ENCODE data around the gene RYR1.

The RYR1 gene

DNA sequence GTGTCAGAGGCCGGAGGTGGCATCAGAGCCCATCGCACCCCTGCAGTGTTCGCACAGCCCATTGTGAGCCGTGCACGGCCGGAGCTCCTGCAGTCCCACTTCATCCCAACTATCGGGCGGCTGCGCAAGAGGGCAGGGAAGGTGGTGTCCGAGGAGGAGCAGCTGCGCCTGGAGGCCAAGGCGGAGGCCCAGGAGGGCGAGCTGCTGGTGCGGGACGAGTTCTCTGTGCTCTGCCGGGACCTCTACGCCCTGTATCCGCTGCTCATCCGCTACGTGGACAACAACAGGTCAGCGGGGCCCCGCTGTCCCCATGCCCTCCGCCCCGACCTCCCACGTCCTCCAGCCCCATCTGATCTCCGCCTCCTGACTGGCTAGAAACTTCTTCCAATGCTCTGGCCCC is 85.7 kb downstream of the RYR1 start:
- intact Hi-C loops (cut with micrococcal nuclease): no loop called here
- no peak overlapping the region for H3K4me3 Mint-ChIP-seq
- no peaks in the 10 kb centered on the region for H3K36me3 Mint-ChIP-seq (ENCODE audit: low read depth)
- H3K4me1 Mint-ChIP-seq (ENCODE audit: low read depth): peaks cover 5% of the 10 kb centered on the region
- H3K9me3 Mint-ChIP-seq: no peaks in the 10 kb centered on the region
- H3K27me3 Mint-ChIP-seq: peaks cover 10% of the 10 kb centered on the region
- no peak overlapping the region for H3K27ac Mint-ChIP-seq

DNA sequence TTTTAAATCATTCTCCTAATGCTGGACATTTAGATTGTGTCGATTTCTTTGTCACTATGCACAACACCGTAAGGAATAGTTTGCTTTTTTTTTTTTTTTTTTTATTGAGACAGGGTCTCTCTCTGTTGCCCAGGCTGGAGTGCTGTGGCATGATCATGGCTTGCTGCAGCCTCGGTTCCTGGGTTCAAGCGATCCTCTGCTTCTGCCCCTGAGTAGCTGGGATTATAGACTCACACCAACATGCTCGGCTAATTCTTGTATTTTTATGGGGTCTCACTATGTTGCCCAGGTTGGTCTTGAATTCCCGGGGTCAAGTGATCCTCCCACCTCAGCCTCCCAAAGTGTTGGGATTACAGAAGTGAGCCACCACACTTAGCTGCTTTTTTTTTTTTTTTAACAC is 86.5 kb downstream of the RYR1 start:
- no peaks in the 10 kb centered on the region for H3K9me3 Mint-ChIP-seq
- no peak overlapping the region for H3K4me3 Mint-ChIP-seq
- peaks cover 4% of the 10 kb centered on the region for H3K4me1 Mint-ChIP-seq (ENCODE audit: low read depth)
- H3K27me3 Mint-ChIP-seq: peaks cover 12% of the 10 kb centered on the region
- H3K36me3 Mint-ChIP-seq (ENCODE audit: low read depth): no peaks in the 10 kb centered on the region
- intact Hi-C loops (cut with micrococcal nuclease): no loop called here
- no peak overlapping the region for H3K27ac Mint-ChIP-seq

- no peaks in the 10 kb centered on the region for H3K4me1 Mint-ChIP-seq (ENCODE audit: low read depth)
- H3K4me3 Mint-ChIP-seq: no peak overlapping the region
- intact Hi-C loops (cut with micrococcal nuclease): no loop called here
- H3K9me3 Mint-ChIP-seq: no peaks in the 10 kb centered on the region
- H3K27me3 Mint-ChIP-seq: peaks cover 18% of the 10 kb centered on the region
- H3K36me3 Mint-ChIP-seq (ENCODE audit: low read depth): no peaks in the 10 kb centered on the region
- H3K27ac Mint-ChIP-seq: no peak overlapping the region
Observed at GRCh38 chr19:38522915-38523314, 89.4 kb downstream of the RYR1 start.

DNA sequence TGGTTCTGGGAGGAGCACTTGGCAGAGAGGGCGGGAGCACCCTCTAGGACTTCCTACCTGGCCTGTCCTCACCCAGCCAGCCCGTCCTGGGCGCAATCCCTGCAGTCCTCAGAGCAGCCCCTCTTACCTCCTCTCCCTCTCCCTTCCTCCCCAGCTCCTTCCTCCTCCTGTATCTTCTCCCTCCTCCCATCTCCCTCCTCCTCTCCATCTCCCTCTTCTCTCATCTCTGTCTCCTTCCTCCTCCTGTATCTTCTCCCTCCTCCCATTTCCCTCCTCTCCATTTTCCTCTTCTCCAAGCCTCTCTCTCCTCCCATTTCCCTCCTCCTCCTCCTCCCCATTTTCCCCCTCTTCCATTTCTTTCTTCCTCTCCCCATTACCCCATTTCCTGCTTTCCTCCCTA is 89.8 kb downstream of the RYR1 start:
- H3K9me3 Mint-ChIP-seq: no peaks in the 10 kb centered on the region
- no peaks in the 10 kb centered on the region for H3K36me3 Mint-ChIP-seq (ENCODE audit: low read depth)
- intact Hi-C loops (cut with micrococcal nuclease): no loop called here
- H3K4me1 Mint-ChIP-seq (ENCODE audit: low read depth): no peaks in the 10 kb centered on the region
- H3K27me3 Mint-ChIP-seq: peaks cover 22% of the 10 kb centered on the region
- H3K27ac Mint-ChIP-seq: no peak overlapping the region
- no peak overlapping the region for H3K4me3 Mint-ChIP-seq

DNA sequence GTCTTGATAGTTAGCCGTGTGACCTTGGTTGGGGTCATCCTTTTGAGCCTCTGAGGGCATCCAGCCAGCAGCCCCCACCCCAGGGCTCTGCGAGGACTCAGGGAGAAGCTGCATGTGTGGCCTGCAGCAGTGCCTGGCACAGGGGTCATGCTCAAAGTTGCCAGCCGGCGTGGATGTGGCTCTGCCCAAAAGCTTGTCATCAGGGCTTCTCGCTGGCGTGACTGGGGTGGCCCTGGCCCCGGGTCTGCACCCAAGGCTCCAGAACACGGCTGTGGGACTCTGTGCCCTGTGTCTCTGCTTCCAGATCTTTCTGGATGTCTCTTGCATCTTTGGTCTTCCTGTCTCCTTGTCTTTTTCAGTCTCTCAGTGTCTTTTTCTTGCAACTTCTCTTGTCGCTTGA is 90.9 kb downstream of the RYR1 start:
- H3K4me3 Mint-ChIP-seq: no peak overlapping the region
- intact Hi-C loops (cut with micrococcal nuclease): no loop called here

GRCh38 chr19:38524994-38525634 is 91.6 kb downstream of the RYR1 start:
- Mint-ChIP-seq H3K36me3 (ENCODE audit: low read depth) (no peaks in the 10 kb centered on the region), H3K27me3 (peaks cover 29% of the 10 kb centered on the region), H3K4me3 (no peak overlapping the region), H3K9me3 (no peaks in the 10 kb centered on the region), H3K27ac (no peak overlapping the region), H3K4me1 (ENCODE audit: low read depth) (no peaks in the 10 kb centered on the region)
- intact Hi-C loops (cut with micrococcal nuclease): no loop called here

More for the DNA sequence above, 90.9 kb downstream of the RYR1 start:
- Mint-ChIP-seq H3K4me1 (ENCODE audit: low read depth) (no peaks in the 10 kb centered on the region), H3K9me3 (no peaks in the 10 kb centered on the region), H3K27ac (no peak overlapping the region), H3K36me3 (ENCODE audit: low read depth) (no peaks in the 10 kb centered on the region), H3K27me3 (peaks cover 29% of the 10 kb centered on the region)

GRCh38 chr19:38526430-38526829 is 92.9 kb downstream of the RYR1 start:
- H3K4me3 Mint-ChIP-seq: no peak overlapping the region
- peaks cover 30% of the 10 kb centered on the region for H3K27me3 Mint-ChIP-seq
- H3K27ac Mint-ChIP-seq: no peak overlapping the region
- no peaks in the 10 kb centered on the region for H3K4me1 Mint-ChIP-seq (ENCODE audit: low read depth)
- intact Hi-C loops (cut with micrococcal nuclease): no loop called here
- H3K36me3 Mint-ChIP-seq (ENCODE audit: low read depth): no peaks in the 10 kb centered on the region
- no peaks in the 10 kb centered on the region for H3K9me3 Mint-ChIP-seq

GRCh38 chr19:38527466-38528136 is 94.1 kb downstream of the RYR1 start:
- Mint-ChIP-seq H3K27ac (peak overlapping the region; percentile 14), H3K27me3 (peaks cover 38% of the 10 kb centered on the region), H3K36me3 (ENCODE audit: low read depth) (no peaks in the 10 kb centered on the region), H3K9me3 (no peaks in the 10 kb centered on the region), H3K4me3 (no peak overlapping the region), H3K4me1 (ENCODE audit: low read depth) (no peaks in the 10 kb centered on the region)
- intact Hi-C loops (cut with micrococcal nuclease): no loop called here

- Mint-ChIP-seq H3K27ac (peak overlapping the region; percentile 14), H3K4me3 (no peak overlapping the region), H3K27me3 (peaks cover 43% of the 10 kb centered on the region), H3K4me1 (ENCODE audit: low read depth) (no peaks in the 10 kb centered on the region), H3K9me3 (no peaks in the 10 kb centered on the region), H3K36me3 (ENCODE audit: low read depth) (no peaks in the 10 kb centered on the region)
- intact Hi-C loops (cut with micrococcal nuclease): no loop called here
Observed at GRCh38 chr19:38528213-38528755, 94.8 kb downstream of the RYR1 start.

DNA sequence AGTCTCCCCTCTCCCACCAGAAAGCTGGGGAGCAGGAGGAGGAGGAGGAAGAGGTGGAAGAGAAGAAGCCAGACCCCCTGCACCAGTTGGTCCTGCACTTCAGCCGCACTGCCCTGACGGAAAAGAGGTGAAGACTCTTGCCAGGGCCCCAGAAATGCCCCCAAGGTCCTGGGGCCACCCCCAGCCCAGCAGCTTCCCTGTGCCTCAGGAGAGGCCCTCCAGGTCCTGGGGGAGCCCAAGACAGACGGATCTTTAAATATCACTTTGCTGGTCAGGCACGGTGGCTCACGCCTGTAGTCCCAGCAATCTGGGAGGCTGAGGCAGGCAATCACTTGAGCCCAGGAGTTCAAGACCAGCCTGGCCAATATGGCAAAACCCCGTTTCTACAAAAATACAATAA is 95.4 kb downstream of the RYR1 start:
- peaks cover 40% of the 10 kb centered on the region for H3K27me3 Mint-ChIP-seq
- no peaks in the 10 kb centered on the region for H3K9me3 Mint-ChIP-seq
- no peak overlapping the region for H3K27ac Mint-ChIP-seq
- intact Hi-C loops (cut with micrococcal nuclease): no loop called here
- H3K36me3 Mint-ChIP-seq (ENCODE audit: low read depth): no peaks in the 10 kb centered on the region
- no peak overlapping the region for H3K4me3 Mint-ChIP-seq
- no peaks in the 10 kb centered on the region for H3K4me1 Mint-ChIP-seq (ENCODE audit: low read depth)

DNA sequence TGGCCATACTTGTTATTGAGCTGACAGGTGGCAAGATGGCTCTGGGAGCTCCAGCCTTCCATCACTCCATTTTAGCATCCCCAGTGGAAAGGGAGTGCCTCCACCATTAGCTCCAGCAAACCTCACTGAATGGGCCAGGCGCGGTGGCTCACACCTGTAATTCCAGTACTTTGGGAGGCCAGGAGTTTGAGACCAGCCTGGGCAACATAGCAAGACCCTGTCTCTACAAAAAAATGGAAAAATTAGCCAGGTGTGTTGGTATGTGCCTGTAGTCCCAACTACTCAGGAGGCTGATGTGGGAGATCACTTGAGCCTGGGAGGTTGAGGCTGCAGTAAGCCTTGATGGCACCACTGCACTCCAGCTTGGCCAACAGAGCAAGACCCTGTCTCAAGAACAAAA is 98.0 kb downstream of the RYR1 start:
- H3K36me3 Mint-ChIP-seq (ENCODE audit: low read depth): no peaks in the 10 kb centered on the region
- peaks cover 48% of the 10 kb centered on the region for H3K27me3 Mint-ChIP-seq

DNA sequence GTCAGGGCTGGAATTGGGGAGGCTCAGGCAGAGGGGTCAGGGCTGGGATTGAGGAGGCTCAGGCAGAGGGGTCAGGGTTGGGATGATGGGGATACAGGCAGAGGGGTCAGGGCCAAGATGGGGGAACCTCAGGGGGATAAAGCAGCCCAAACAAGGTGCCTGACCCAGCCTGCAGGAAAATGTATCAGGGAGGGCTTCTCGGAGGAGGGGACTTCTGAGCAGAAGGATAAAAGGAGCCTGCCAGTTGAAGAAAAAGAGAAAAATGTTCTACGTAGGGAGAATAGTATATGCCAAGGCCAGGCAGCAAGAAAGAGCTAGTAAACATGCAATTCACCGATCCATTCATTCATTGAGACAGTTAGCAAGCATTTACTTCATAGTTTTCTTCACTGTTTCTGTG is 99.4 kb downstream of the RYR1 start:
- H3K4me3 Mint-ChIP-seq: no peak overlapping the region
- peaks cover 19% of the 10 kb centered on the region for H3K4me1 Mint-ChIP-seq (ENCODE audit: low read depth)
- intact Hi-C loops (cut with micrococcal nuclease): no loop called here
- peak overlapping the region; percentile 6 for H3K27ac Mint-ChIP-seq
- peaks cover 25% of the 10 kb centered on the region for H3K9me3 Mint-ChIP-seq
- H3K36me3 Mint-ChIP-seq (ENCODE audit: low read depth): no peaks in the 10 kb centered on the region
- peaks cover 42% of the 10 kb centered on the region for H3K27me3 Mint-ChIP-seq

More for the DNA sequence above, 98.0 kb downstream of the RYR1 start:
- Mint-ChIP-seq H3K27ac (no peak overlapping the region), H3K4me1 (ENCODE audit: low read depth) (peaks cover 17% of the 10 kb centered on the region), H3K4me3 (no peak overlapping the region), H3K9me3 (peaks cover 22% of the 10 kb centered on the region)
- intact Hi-C loops (cut with micrococcal nuclease): no loop called here

DNA sequence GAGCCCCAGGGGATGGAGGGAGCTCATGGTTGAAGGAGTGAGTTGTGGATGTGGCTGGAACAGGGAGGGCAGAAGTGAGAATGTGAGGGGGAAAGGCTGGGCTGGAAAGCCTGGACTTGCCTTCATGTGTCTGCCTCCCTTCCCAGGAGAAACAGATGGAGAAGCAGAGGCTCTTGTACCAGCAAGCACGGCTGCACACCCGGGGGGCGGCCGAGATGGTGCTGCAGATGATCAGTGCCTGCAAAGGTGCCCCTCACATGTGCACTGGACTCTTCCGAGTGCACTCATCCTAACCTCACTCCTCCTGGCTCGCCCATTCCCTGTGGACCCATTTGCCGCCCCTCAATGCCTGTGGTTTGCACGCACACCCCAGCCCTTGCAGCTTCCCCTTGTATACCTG is 101.1 kb downstream of the RYR1 start:
- H3K27me3 Mint-ChIP-seq: peaks cover 33% of the 10 kb centered on the region
- intact Hi-C loops (cut with micrococcal nuclease): no loop called here
- no peak overlapping the region for H3K27ac Mint-ChIP-seq
- no peaks in the 10 kb centered on the region for H3K36me3 Mint-ChIP-seq (ENCODE audit: low read depth)
- peaks cover 19% of the 10 kb centered on the region for H3K4me1 Mint-ChIP-seq (ENCODE audit: low read depth)
- H3K4me3 Mint-ChIP-seq: no peak overlapping the region
- peaks cover 25% of the 10 kb centered on the region for H3K9me3 Mint-ChIP-seq

GRCh38 chr19:38535212-38535611 is 101.7 kb downstream of the RYR1 start:
- Mint-ChIP-seq H3K9me3 (peaks cover 25% of the 10 kb centered on the region), H3K4me1 (ENCODE audit: low read depth) (peaks cover 19% of the 10 kb centered on the region), H3K27me3 (peaks cover 35% of the 10 kb centered on the region), H3K36me3 (ENCODE audit: low read depth) (no peaks in the 10 kb centered on the region), H3K4me3 (no peak overlapping the region), H3K27ac (peak overlapping the region; percentile 51)
- intact Hi-C loops (cut with micrococcal nuclease): no loop called here

Measured in dendritic cell treated with granulocyte-macrophage colony-stimulating factor and Interleukin-4, amounts not matched to agents 40 ng/mL and 50 ng/mL, for 4 days (primary cell).